ENCODE data around the gene ERBB4.

The ERBB4 gene

GRCh38 chr2:211942153-211942552 lies 596.4 kb downstream of the ERBB4 start:
- H3K4me1 ChIP-seq (ENCODE audit: low read length): peaks cover 45% of the 10 kb centered on the region
- DNase-seq: no peak
- H3K79me2 ChIP-seq (ENCODE audit: low read length): no peaks in the 10 kb centered on the region
- no peaks in the 10 kb centered on the region for H4K20me1 ChIP-seq (ENCODE audit: insufficient read depth, low read length)
- H3K9me3 ChIP-seq (replicated peaks; ENCODE audit: insufficient read depth, low read length): no peaks in the 10 kb centered on the region
- H3K9me2 ChIP-seq (replicated peaks; ENCODE audit: insufficient read depth, low read length): no peaks in the 10 kb centered on the region
- H3K4me3 ChIP-seq (ENCODE audit: low read length): no peak overlapping the region
- H2AFZ ChIP-seq (ENCODE audit: low read length): no peak overlapping the region
- no peak overlapping the region for H3K4me2 ChIP-seq (ENCODE audit: low read depth, low read length)
- peaks cover 15% of the 10 kb centered on the region for H3F3A ChIP-seq (ENCODE audit: insufficient read depth, low read length)
- no peaks in the 10 kb centered on the region for H3K36me3 ChIP-seq (replicated peaks; ENCODE audit: insufficient read depth, low read length)
- TF ChIP-seq CTCF (IDR thresholded peaks at IDR 0.05; ENCODE audit: low read length) (no peak), EZH2 (optimal IDR thresholded peaks at IDR 0.05; ENCODE audit: low read depth, low read length) (no peak), EZH2phosphoT487 (IDR thresholded peaks at IDR 0.05; ENCODE audit: low read length) (no peak)
- H3K27ac ChIP-seq (ENCODE audit: low read length): no peak overlapping the region
- no peaks in the 10 kb centered on the region for H3K27me3 ChIP-seq (replicated peaks; ENCODE audit: insufficient read depth, low read length)
- H3K9ac ChIP-seq (ENCODE audit: low read length): no peak overlapping the region

GRCh38 chr2:211941216-211941747 lies 597.3 kb downstream of the ERBB4 start:
- Histone ChIP-seq H3F3A (ENCODE audit: insufficient read depth, low read length) (peaks cover 8% of the 10 kb centered on the region), H3K4me1 (ENCODE audit: low read length) (peaks cover 38% of the 10 kb centered on the region), H3K36me3 (replicated peaks; ENCODE audit: insufficient read depth, low read length) (no peaks in the 10 kb centered on the region), H3K79me2 (ENCODE audit: low read length) (no peaks in the 10 kb centered on the region), H3K9ac (ENCODE audit: low read length) (no peak overlapping the region), H3K4me2 (ENCODE audit: low read depth, low read length) (no peak overlapping the region), H3K4me3 (ENCODE audit: low read length) (no peak overlapping the region), H3K27ac (ENCODE audit: low read length) (no peak overlapping the region), H4K20me1 (ENCODE audit: insufficient read depth, low read length) (no peaks in the 10 kb centered on the region), H2AFZ (ENCODE audit: low read length) (no peak overlapping the region), H3K9me3 (replicated peaks; ENCODE audit: insufficient read depth, low read length) (no peaks in the 10 kb centered on the region), H3K9me2 (replicated peaks; ENCODE audit: insufficient read depth, low read length) (no peaks in the 10 kb centered on the region), H3K27me3 (replicated peaks; ENCODE audit: insufficient read depth, low read length) (no peaks in the 10 kb centered on the region)
- no peak for TF ChIP-seq EZH2phosphoT487 (IDR thresholded peaks at IDR 0.05; ENCODE audit: low read length)
- no peak for TF ChIP-seq EZH2 (optimal IDR thresholded peaks at IDR 0.05; ENCODE audit: low read depth, low read length)
- no peak for TF ChIP-seq CTCF (IDR thresholded peaks at IDR 0.05; ENCODE audit: low read length)
- no peak for DNase-seq

GRCh38 chr2:211939177-211939576 lies 599.4 kb downstream of the ERBB4 start:
- DNase-seq: peak; percentile 60
- Histone ChIP-seq H3K79me2 (ENCODE audit: low read length) (no peaks in the 10 kb centered on the region), H4K20me1 (ENCODE audit: insufficient read depth, low read length) (no peaks in the 10 kb centered on the region), H3K9me2 (replicated peaks; ENCODE audit: insufficient read depth, low read length) (no peaks in the 10 kb centered on the region), H3K4me2 (ENCODE audit: low read depth, low read length) (peak overlapping the region; percentile 17), H2AFZ (ENCODE audit: low read length) (no peak overlapping the region), H3K36me3 (replicated peaks; ENCODE audit: insufficient read depth, low read length) (no peaks in the 10 kb centered on the region), H3K4me1 (ENCODE audit: low read length) (peaks cover 22% of the 10 kb centered on the region), H3K4me3 (ENCODE audit: low read length) (no peak overlapping the region), H3K9me3 (replicated peaks; ENCODE audit: insufficient read depth, low read length) (no peaks in the 10 kb centered on the region), H3K27ac (ENCODE audit: low read length) (peak overlapping the region; percentile 4; the same call in 1 of the 2 replicates), H3K9ac (ENCODE audit: low read length) (no peak overlapping the region), H3K27me3 (replicated peaks; ENCODE audit: insufficient read depth, low read length) (no peaks in the 10 kb centered on the region), H3F3A (ENCODE audit: insufficient read depth, low read length) (peaks cover 8% of the 10 kb centered on the region)
- TF ChIP-seq EZH2 (optimal IDR thresholded peaks at IDR 0.05; ENCODE audit: low read depth, low read length) (no peak), CTCF (IDR thresholded peaks at IDR 0.05; ENCODE audit: low read length) (no peak), EZH2phosphoT487 (IDR thresholded peaks at IDR 0.05; ENCODE audit: low read length) (no peak)

All from MM.1S (cell line).